ENCODE data around the gene LCOR.

- TF ChIP-seq POLR2A (IDR thresholded peaks at IDR 0.05) (no peak), CTCF (IDR thresholded peaks at IDR 0.05) (no peak)
Observed at GRCh38 chr10:97040248-97040584, 208.1 kb downstream of the LCOR start.
